GM12878 (cell line): Measurements from ENCODE around the gene BBLN. TPM values are rescaled to one million over a fixed set of nuclear protein-coding genes. Genes with fewer than 3 reads are reported as not detected.
A peak's percentile ranks its signal among the peaks of the same experiment; 100 is the strongest.

Experiments used
- ATAC-seq: fragments of 200-7000 bp; cut with Tn5 transposase; 3 replicates; pipeline ENCODE4 v1.9.1; 2020; ENCODE audit warnings: mild to moderate bottlenecking, moderate library complexity
- BruUV-seq: library from RNA; stranded (reverse); fragments of 400-500 nt; replicated peaks from 2 replicates; lab custom pipeline; 2021; lab: Mats Ljungman, UMichigan
- CTCF ChIA-PET: fragments of 300-600 bp; sonication (Branson Sonifier 250); formaldehyde crosslinking; extraction: SDS; loops from one replicate; lab custom pipeline; 2021; ENCODE audit warnings: inconsistent platforms; lab: Yijun Ruan, JAX
- POLR2A ChIA-PET: fragments of 350-600 bp; formaldehyde crosslinking; extraction: SDS; loops from one replicate; lab custom pipeline; 2021; ENCODE audit warnings: inconsistent platforms; lab: Charles Lee
- RAD21 ChIA-PET: fragments of 300-600 bp; sonication (Branson Sonifier 250); formaldehyde crosslinking; loops from one replicate; lab custom pipeline; 2023; ENCODE audit warnings: antibody characterized with exemption; ENCODE audit not compliant: unreplicated experiment; lab: Charles Lee
- SMC1A ChIA-PET: fragments of 300-600 bp; sonication (Branson Sonifier 250); formaldehyde crosslinking; loops from one replicate; lab custom pipeline; 2023; ENCODE audit not compliant: unreplicated experiment, uncharacterized antibody; lab: Charles Lee
- DNase-seq: peaks from one replicate; pipeline ENCODE4 v3.0.0-alpha.2; 2011; ENCODE audit warnings: low read depth, low spot score
- FAIRE-seq: peaks from 3 replicates; lab custom pipeline; 2011; peaks lifted over from hg19 to GRCh38; lab: Jason Lieb, UNC
- H2AFZ ChIP-seq: 2 replicates; pipeline ENCODE4 v1.6.0; 2011; ENCODE audit warnings: low read depth, low read length, control low read depth; ENCODE audit not compliant: control insufficient read depth
- H3K27ac ChIP-seq: 2 replicates; pipeline ENCODE4 v1.5.1; 2011; ENCODE audit warnings: control low read depth; ENCODE audit not compliant: control insufficient read depth, insufficient read depth
- H3K27me3 ChIP-seq, 2 experiments: replicated peaks in 1 of 2; 2 replicates each; pipeline versions ENCODE4 v1.6.0 to v1.6.1; 2011; ENCODE audit warnings: low read length in 1 of 2; ENCODE audit not compliant: control insufficient read depth in 2 of 2, insufficient read depth in 2 of 2
- H3K36me3 ChIP-seq, 2 experiments: 2 replicates each; pipeline ENCODE4 v1.5.1; 2011; ENCODE audit warnings: low read length in 1 of 2; ENCODE audit not compliant: control insufficient read depth in 2 of 2, insufficient read depth in 2 of 2
- H3K4me1 ChIP-seq: 2 replicates; pipeline ENCODE4 v1.6.1; 2011; ENCODE audit warnings: mild to moderate bottlenecking, low read length, moderate library complexity, mixed read lengths; ENCODE audit not compliant: control insufficient read depth, insufficient read depth
- H3K4me2 ChIP-seq: 2 replicates; pipeline ENCODE4 v1.6.0; 2011; ENCODE audit warnings: control low read depth; ENCODE audit not compliant: control insufficient read depth, insufficient read depth
- H3K4me3 ChIP-seq: fragments of 200-600 bp; sonication (generic); 2 replicates; pipeline ENCODE4 v1.5.1; 2016
- H3K79me2 ChIP-seq: 2 replicates; pipeline ENCODE4 v1.6.0; 2011; ENCODE audit warnings: low read length; ENCODE audit not compliant: control insufficient read depth, insufficient read depth
- H3K9ac ChIP-seq: 2 replicates; pipeline ENCODE4 v1.8.0; 2011; ENCODE audit warnings: low read length, control low read depth, mixed read lengths; ENCODE audit not compliant: control insufficient read depth, insufficient read depth
- H3K9me3 ChIP-seq: replicated peaks from 3 replicates; pipeline ENCODE4 v1.5.1; 2011; ENCODE audit warnings: mild to moderate bottlenecking, low read length; ENCODE audit not compliant: control insufficient read depth, insufficient read depth
- H4K20me1 ChIP-seq: 2 replicates; pipeline ENCODE4 v1.6.0; 2011; ENCODE audit not compliant: control insufficient read depth, insufficient read depth
- ATF2 ChIP-seq: IDR thresholded peaks from 2 replicates; pipeline ENCODE4 v1.6.1; 2012; ENCODE audit warnings: low read length, inconsistent platforms
- CHD4 ChIP-seq: fragments of 200-600 bp; sonication (generic); IDR thresholded peaks from 2 replicates; pipeline ENCODE4 v1.6.1; 2016; ENCODE audit warnings: mild to moderate bottlenecking
- JUND ChIP-seq: IDR thresholded peaks from 2 replicates; pipeline ENCODE4 v1.6.1; 2012; ENCODE audit warnings: low read depth, mild to moderate bottlenecking, low read length, improper control_type of control experiment, moderate library complexity
- POLR2A ChIP-seq: IDR thresholded peaks from 2 replicates; pipeline ENCODE4 v1.6.1; 2011; ENCODE audit warnings: low read depth, mild to moderate bottlenecking, low read length
- SMAD5 ChIP-seq: IDR thresholded peaks from 2 replicates; pipeline ENCODE4 v1.6.1; 2016; ENCODE audit warnings: antibody characterized with exemption, low read depth
- TAF1 ChIP-seq: IDR thresholded peaks from 2 replicates; pipeline ENCODE4 v1.6.1; 2011; ENCODE audit warnings: mild to moderate bottlenecking, low read depth, low read length, borderline replicate concordance
- TCF7 ChIP-seq: IDR thresholded peaks from 2 replicates; pipeline ENCODE4 v1.6.1; 2014; ENCODE audit warnings: antibody characterized with exemption, borderline replicate concordance
- WGBS: methylation state at CpG from one replicate; pipeline ENCODE4 v1.1.6; 2016; ENCODE audit warnings: low lambda C conversion rate; ENCODE audit not compliant: insufficient replicate concordance, insufficient coverage; ENCODE audit errors: missing lambda C conversion rate; 5-methylcytosine and 5-hydroxymethylcytosine counted together
- in situ Hi-C: fragments of 300-500 bp; cut with MboI; formaldehyde crosslinking; loops from 9 replicates; pipeline ENCODE4 v1.14.3; 2018; ENCODE audit warnings: mixed read lengths
- intact Hi-C: fragments of 100-400 bp; cut with micrococcal nuclease; formaldehyde crosslinking; loops from one replicate; pipeline ENCODE4 v1.14.2; 2022; ENCODE audit not compliant: unreplicated experiment
- polyA plus RNA-seq, 11 experiments: library from polyadenylated mRNA; depleted of rRNA in 4 of 11; unstranded in 6 of 11; stranded (reverse) in 5 of 11; fragments of >200 nt; fragmentation: Nextera tagmentation in 4 of 11; fragmentation: Illumina TruSeq in 1 of 11; extraction: Ambion mirVana in 4 of 11; extraction: Trizol in 1 of 11; gene quantifications; 1 replicate in 1 of 11; 2 replicates in 10 of 11; pipeline versions ENCODE4 v1.2.1 to v1.2.3, GENCODE V29; 2011 to 2016; ENCODE audit warnings: inconsistent platforms in 2 of 11, missing spikeins in 2 of 11, low read depth in 1 of 11
- total RNA-seq, 4 experiments: library from RNA; depleted of rRNA in 3 of 4; stranded (reverse); fragments of >200 nt in 3 of 4; fragmentation: Illumina TruSeq in 1 of 4; extraction: Trizol in 1 of 4; gene quantifications; 2 replicates each; pipeline versions ENCODE4 v1.2.1 to v1.2.3, GENCODE V29; 2013 to 2021
- TF ChIP-seq, protein P1 (sequence below): fragments of 450-650 bp; formaldehyde crosslinking; IDR thresholded peaks from 2 replicates; pipeline ENCODE4 v1.4.0; 2020; ENCODE audit warnings: mild to moderate bottlenecking, moderate library complexity

The BBLN gene
- total and polyA plus RNA-seq, 10 of the 15 experiments (the other 5 are each of a cell fraction or from before 2014, with no cell fraction given), result 3.8 to 194 (median 66.2) TPM

DNA sequence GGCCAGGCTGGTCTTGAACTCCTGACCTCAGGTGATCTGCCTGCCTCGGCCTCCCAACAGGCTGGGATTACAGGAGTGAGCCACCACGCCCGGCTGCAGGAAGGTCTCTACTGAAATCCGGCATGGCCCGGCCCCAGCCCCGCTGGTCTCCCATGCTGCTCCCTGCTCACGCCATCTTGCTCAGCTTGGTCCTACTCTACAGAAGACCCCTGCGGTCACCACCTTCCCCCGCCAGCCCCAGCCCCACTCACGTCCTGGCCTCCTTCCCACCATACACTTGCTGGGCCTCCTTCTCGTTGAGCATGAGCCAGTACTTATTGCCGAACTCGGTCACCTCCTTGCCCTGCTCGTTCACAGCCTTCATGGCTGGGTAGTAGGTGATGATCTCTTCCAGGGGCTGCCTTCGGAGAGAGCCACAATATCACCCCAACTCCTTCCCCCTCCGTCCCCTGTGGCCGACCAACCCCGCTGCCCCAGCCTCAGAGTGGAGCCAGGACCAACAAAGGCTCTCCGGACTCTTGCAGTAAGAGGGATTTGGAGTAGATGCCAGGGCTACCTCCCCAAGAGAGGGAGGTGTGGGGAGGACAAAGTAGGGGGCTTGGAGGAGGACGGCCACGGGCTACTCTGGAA is 36.5 kb upstream of the BBLN start (continued):
- no peak for TF ChIP-seq TAF1
- no peak for TF ChIP-seq ATF2
- no peak for TF ChIP-seq JUND

GRCh38 chr9:128124451-128124850 is 35.6 kb upstream of the BBLN start:
- intact Hi-C loops (no loop called here), in situ Hi-C loops (no loop called here)
- Histone ChIP-seq H3K4me2 (no peak overlapping the region), H3K79me2 (peaks cover 32% of the 10 kb centered on the region), H3K4me3 (no peak overlapping the region), H4K20me1 (no peaks in the 10 kb centered on the region), H3K4me1 (peaks cover 14% of the 10 kb centered on the region; the same call in 1 of the 2 replicates), H3K36me3 (peaks cover 8 to 22% of the 10 kb centered on the region in 2 experiments; a peak in 3 of 4 replicates), H3K9me3 (no peaks in the 10 kb centered on the region), H2AFZ (no peak overlapping the region), H3K9ac (peak overlapping the region; percentile 3; the same call in 1 of the 2 replicates), H3K27ac (no peak overlapping the region), H3K27me3 (no peaks in the 10 kb centered on the region)
- RAD21 ChIA-PET, result interaction anchor here (0.8 to 2.7 kb wide), 8 partner anchors 9 to 295 kb away, joined by 3 to 11 read pairs (median 4); partner anchors contain the start of gene DNM1
- SMC1A ChIA-PET, result interaction anchor here (0.9 to 2.6 kb wide), 6 partner anchors 9 to 182 kb away, joined by 3 to 9 read pairs (median 4); no protein-coding TSS in a partner anchor
- FAIRE-seq (no peak), ATAC-seq (no peak), DNase-seq (no peak)
- WGBS, result 82% methylated on average over 8 of the region's 8 CpGs
- no TSS peak for BruUV-seq
- CTCF ChIA-PET, result interaction anchor here (0.7 to 7.4 kb wide), 28 partner anchors 9 to 563 kb away, joined by 3 to 84 read pairs (median 4); partner anchors contain the start of genes CIZ1, NAIF1 and SLC25A25
- TF ChIP-seq TCF7 (no peak), SMAD5 (no peak), POLR2A (no peak), CHD4 (no peak)
- TF ChIP-seq, protein P1, sequence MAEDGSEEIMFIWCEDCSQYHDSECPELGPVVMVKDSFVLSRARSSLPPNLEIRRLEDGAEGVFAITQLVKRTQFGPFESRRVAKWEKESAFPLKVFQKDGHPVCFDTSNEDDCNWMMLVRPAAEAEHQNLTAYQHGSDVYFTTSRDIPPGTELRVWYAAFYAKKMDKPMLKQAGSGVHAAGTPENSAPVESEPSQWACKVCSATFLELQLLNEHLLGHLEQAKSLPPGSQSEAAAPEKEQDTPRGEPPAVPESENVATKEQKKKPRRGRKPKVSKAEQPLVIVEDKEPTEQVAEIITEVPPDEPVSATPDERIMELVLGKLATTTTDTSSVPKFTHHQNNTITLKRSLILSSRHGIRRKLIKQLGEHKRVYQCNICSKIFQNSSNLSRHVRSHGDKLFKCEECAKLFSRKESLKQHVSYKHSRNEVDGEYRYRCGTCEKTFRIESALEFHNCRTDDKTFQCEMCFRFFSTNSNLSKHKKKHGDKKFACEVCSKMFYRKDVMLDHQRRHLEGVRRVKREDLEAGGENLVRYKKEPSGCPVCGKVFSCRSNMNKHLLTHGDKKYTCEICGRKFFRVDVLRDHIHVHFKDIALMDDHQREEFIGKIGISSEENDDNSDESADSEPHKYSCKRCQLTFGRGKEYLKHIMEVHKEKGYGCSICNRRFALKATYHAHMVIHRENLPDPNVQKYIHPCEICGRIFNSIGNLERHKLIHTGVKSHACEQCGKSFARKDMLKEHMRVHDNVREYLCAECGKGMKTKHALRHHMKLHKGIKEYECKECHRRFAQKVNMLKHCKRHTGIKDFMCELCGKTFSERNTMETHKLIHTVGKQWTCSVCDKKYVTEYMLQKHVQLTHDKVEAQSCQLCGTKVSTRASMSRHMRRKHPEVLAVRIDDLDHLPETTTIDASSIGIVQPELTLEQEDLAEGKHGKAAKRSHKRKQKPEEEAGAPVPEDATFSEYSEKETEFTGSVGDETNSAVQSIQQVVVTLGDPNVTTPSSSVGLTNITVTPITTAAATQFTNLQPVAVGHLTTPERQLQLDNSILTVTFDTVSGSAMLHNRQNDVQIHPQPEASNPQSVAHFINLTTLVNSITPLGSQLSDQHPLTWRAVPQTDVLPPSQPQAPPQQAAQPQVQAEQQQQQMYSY (CRISPR knock-in tag), result no peak
- POLR2A ChIA-PET, result interaction anchor here (0.6 to 1.7 kb wide), 9 partner anchors 8 to 246 kb away, joined by 3 to 9 read pairs (median 4); partner anchors contain the start of gene URM1
